T1000 (cell line): ENCODE results near the gene SRPK3.

Experiments used
- DNase-seq: peaks from one replicate; lab custom pipeline; 2025; ENCODE audit warnings: mixed read lengths; lab: John Stamatoyannopoulos, UW

The SRPK3 gene

DNA sequence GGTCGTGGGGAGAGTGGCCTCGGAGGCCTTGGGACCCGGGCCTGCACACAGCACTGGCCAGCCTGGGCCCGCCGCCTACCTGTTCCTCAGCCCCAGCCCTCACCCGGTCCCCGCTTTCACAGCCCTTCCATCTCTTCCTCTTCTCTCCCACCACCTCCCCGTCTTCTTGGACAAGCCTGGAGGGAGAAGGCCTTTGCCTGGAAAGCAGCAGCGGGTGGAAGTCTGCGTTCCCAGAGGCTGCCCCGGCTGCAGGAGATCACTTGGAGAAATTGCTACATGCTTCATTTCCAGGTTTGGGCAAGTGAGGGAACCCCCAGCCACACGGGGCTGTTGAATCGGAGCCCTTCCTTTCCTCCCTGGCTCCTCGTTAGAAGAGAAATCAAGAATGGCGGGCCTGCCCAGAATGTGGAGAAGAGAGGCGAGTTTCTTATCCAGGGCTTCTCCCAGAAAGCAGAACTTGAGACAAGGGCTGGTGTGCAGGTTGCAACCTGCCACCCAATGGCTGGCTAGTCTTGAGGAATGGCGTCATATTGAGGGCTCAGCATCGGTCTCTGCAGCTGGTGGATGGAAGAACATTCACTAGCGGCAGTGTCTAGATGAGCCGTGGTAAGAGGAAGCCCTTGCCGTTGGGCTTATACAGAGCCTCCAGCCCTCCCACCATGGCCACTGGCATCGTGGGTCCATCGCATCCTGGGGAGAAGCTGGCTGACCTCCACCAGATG is 50.7 kb downstream of the SRPK3 start:
- no peak for DNase-seq

DNA sequence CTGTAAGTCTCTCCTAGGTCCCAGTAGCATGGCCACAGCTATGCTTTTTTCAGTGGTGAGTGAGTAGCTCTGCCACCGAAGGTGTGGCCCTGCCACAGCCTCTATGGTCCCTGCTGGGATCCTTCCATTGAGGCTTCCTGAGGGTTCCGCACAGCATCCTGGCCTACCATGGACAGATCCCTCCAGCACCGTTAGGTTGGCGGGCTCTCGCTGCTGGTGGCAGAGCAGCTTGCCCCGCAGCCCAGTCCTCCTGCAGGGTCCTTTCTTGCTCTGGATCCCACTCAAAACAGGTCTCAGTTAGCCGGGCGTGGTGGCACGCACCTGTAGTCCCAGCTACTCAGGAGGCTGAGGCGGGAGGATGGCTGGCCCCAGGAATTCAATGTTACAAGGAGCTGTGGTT is 51.9 kb downstream of the SRPK3 start:
- DNase-seq = no peak
